A549 (cell line): ENCODE results near the gene GPR6.

Source experiments
- CBX8 ChIP-seq: fragments of 200-600 bp; sonication (generic); IDR thresholded peaks from 2 replicates; pipeline ENCODE4 v1.6.1; 2016
- CTCF ChIP-seq: fragments of >200 bp; sonication (Bioruptor Twin); formaldehyde crosslinking; IDR thresholded peaks from 3 replicates; pipeline ENCODE4 v1.5.1; 2016
- HOXA7 ChIP-seq: fragments of 250-450 bp; sonication (Bioruptor Pico); IDR thresholded peaks from 2 replicates; pipeline ENCODE4 v1.5.0; 2020; ENCODE audit warnings: mild to moderate bottlenecking, moderate library complexity
- REST ChIP-seq: fragments of 200-600 bp; sonication (generic); IDR thresholded peaks from 2 replicates; pipeline ENCODE4 v1.6.1; 2016; ENCODE audit warnings: antibody characterized with exemption, mild to moderate bottlenecking, moderate library complexity
- RFX5 ChIP-seq: fragments of 450-650 bp; IDR thresholded peaks from 2 replicates; pipeline ENCODE4 v1.7.1; 2014; ENCODE audit warnings: antibody characterized with exemption, mild to moderate bottlenecking, moderate library complexity

- TF ChIP-seq HOXA7 (CRISPR knock-in tag), result no peak
- TF ChIP-seq CTCF, result no peak
- TF ChIP-seq REST, result no peak
- TF ChIP-seq RFX5, result no peak
- no peak for TF ChIP-seq CBX8
These were observed 42.8 kb downstream of the GPR6 start for GRCh38 chr6:110020888-110021287.
